ENCODE data around the gene SCARF2.

SCARF2 gene

DNA sequence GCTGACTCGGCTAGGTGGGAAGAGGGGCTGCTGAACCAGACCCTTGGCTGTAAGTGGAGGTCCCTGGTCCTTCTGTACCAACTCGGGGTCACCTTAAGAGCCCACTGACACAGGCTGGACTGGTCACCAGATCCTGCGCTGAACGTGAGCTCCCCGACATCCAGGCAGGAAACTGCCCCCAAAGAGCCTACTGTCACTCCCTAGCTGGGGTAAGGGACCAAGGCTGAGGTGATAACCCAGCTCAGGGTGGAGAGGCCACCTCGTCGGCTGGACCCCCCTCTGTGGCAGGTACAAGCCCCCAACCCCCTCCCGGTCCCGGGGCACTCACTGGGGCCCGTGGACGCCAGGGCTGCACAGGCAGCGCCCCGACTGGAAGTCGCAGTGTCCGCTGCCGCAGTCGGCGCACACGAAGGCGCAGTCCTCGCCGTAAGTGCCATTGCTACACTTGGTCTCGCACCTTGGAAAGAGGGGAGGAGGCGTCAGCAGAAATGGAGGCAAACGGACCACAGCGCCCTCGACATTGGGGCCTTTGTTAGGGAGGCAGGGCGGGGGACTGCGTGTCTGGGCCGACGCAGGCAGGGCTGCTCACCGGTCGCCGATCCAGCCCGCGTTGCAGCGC is 7.4 kb downstream of the SCARF2 start:
- Histone ChIP-seq H4K20me1 (ENCODE audit: control insufficient read depth, insufficient read depth, low read depth, low read length) (no peaks in the 10 kb centered on the region), H3K9me2 (replicated peaks; ENCODE audit: control insufficient read depth, low read length) (no peaks in the 10 kb centered on the region), H3K36me3 (ENCODE audit: control insufficient read depth, low read length) (no peaks in the 10 kb centered on the region), H3K4me1 (ENCODE audit: control insufficient read depth, low read length) (no peaks in the 10 kb centered on the region; the same call in 1 of the 2 replicates), H3F3A (ENCODE audit: control insufficient read depth, insufficient read depth) (no peaks in the 10 kb centered on the region), H3K4me2 (ENCODE audit: low read length) (no peak overlapping the region), H3K27me3 (ENCODE audit: control insufficient read depth, low read length) (peaks cover 16% of the 10 kb centered on the region), H3K79me2 (ENCODE audit: control insufficient read depth, low read length) (no peaks in the 10 kb centered on the region), H3K27ac (ENCODE audit: low read depth, low read length) (no peak overlapping the region), H3K9me3 (ENCODE audit: control insufficient read depth, insufficient read depth, low read length) (no peaks in the 10 kb centered on the region), H3K4me3 (ENCODE audit: low read length) (no peak overlapping the region)
- TF ChIP-seq, protein P1, sequence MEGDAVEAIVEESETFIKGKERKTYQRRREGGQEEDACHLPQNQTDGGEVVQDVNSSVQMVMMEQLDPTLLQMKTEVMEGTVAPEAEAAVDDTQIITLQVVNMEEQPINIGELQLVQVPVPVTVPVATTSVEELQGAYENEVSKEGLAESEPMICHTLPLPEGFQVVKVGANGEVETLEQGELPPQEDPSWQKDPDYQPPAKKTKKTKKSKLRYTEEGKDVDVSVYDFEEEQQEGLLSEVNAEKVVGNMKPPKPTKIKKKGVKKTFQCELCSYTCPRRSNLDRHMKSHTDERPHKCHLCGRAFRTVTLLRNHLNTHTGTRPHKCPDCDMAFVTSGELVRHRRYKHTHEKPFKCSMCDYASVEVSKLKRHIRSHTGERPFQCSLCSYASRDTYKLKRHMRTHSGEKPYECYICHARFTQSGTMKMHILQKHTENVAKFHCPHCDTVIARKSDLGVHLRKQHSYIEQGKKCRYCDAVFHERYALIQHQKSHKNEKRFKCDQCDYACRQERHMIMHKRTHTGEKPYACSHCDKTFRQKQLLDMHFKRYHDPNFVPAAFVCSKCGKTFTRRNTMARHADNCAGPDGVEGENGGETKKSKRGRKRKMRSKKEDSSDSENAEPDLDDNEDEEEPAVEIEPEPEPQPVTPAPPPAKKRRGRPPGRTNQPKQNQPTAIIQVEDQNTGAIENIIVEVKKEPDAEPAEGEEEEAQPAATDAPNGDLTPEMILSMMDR (IDR thresholded peaks at IDR 0.05; ENCODE audit: low read depth, low read length, poor library complexity, severe bottlenecking) = no peak
- TF ChIP-seq EZH2phosphoT487 (IDR thresholded peaks at IDR 0.05; ENCODE audit: borderline replicate concordance, low read length) = no peak

DNA sequence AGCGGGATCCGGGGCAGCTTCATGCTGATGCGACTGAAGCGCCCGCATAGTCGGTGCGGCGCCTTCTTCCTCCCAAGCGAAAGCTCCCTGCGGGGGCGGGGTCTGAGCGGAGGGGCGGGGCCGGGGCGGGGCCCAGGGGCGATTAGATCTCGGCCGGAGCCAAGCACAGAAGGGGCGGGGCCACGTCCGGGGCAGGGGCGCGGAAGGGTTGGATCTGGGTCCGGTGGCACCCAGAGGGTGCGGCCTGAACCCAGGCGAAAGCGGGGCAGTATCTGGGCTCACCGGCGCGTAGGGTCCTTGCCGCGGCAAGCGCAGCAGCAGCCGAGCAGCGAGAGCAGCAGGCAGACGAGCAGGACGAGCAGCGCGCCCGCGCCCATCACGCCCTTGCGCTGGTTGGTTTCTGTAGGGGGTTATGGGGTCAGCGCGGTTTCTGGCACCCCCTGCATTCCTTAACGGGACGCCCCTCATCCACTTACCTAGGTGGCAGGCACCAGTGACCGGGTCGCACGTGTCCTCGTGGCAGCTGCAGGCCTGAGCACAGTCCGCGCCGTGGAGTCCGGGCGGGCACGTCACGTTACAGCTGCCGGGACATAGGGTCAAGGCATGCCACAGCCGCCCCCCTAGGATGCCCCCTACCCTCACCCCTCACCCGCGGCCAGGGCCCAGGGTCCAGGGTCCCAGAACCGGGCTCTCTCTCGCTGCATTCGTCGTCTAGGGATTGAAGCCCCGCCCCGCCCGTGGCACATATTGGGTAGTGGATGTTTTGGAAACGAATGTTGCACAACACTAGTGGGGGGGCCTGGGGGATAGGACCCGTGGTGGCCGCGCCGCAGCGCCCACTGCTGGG is 8.1 kb downstream of the SCARF2 start:
- Histone ChIP-seq H3K79me2 (ENCODE audit: control insufficient read depth, low read length) (no peaks in the 10 kb centered on the region), H3K36me3 (ENCODE audit: control insufficient read depth, low read length) (no peaks in the 10 kb centered on the region), H3K4me2 (ENCODE audit: low read length) (peak overlapping the region; percentile 40), H3K27me3 (ENCODE audit: control insufficient read depth, low read length) (peaks cover 16% of the 10 kb centered on the region), H3F3A (ENCODE audit: control insufficient read depth, insufficient read depth) (no peaks in the 10 kb centered on the region), H3K9me2 (replicated peaks; ENCODE audit: control insufficient read depth, low read length) (no peaks in the 10 kb centered on the region), H3K27ac (ENCODE audit: low read depth, low read length) (no peak overlapping the region), H4K20me1 (ENCODE audit: control insufficient read depth, insufficient read depth, low read depth, low read length) (no peaks in the 10 kb centered on the region), H3K4me3 (ENCODE audit: low read length) (peak overlapping the region; percentile 29), H3K9me3 (ENCODE audit: control insufficient read depth, insufficient read depth, low read length) (no peaks in the 10 kb centered on the region), H3K4me1 (ENCODE audit: control insufficient read depth, low read length) (no peaks in the 10 kb centered on the region; the same call in 1 of the 2 replicates)
- TF ChIP-seq, protein P1 (IDR thresholded peaks at IDR 0.05; ENCODE audit: low read depth, low read length, poor library complexity, severe bottlenecking) = no peak
- TF ChIP-seq EZH2phosphoT487 (IDR thresholded peaks at IDR 0.05; ENCODE audit: borderline replicate concordance, low read length) = no peak

DNA sequence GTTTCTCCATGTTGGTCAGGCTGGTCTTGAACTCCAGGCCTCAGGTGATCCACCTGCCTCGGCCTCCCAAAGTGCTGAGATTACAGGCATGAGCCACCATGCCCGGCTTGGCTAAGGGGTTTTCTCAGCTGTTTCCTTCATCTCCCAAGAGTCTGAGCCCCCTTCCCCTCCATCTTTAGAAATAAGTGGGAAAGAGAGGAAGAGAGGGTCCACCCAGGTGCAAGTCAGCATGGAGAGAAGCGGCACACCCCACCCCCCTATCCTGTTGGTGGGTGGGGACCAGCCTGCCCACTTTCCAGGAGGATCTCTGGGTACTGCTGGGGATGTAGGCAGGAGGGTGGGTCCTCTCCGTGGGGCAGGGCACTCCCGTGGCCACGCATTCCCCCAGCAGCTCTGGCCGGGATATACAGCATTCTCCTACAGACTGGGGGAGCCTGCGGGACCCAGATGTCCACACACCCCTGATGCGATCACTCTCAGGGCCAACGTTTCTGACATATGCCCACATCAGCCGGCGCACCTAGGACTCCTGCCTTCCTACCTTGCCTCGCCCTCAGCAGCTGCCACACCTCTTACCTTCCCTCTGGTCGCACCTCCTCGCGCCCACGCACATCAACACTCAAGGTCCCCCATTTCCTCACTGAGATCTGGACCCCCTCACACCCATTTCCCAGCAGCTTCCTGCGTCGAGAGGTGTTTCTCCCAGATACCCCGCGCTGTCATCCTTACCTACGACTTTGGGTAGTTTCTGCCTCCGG is 8.9 kb downstream of the SCARF2 start:
- Histone ChIP-seq H3K9me3 (ENCODE audit: control insufficient read depth, insufficient read depth, low read length) (no peaks in the 10 kb centered on the region), H3K4me2 (ENCODE audit: low read length) (peak overlapping the region; percentile 40), H3K9me2 (replicated peaks; ENCODE audit: control insufficient read depth, low read length) (no peaks in the 10 kb centered on the region), H3K79me2 (ENCODE audit: control insufficient read depth, low read length) (no peaks in the 10 kb centered on the region), H3K4me3 (ENCODE audit: low read length) (peak overlapping the region; percentile 22; the same call in 1 of the 2 replicates), H3F3A (ENCODE audit: control insufficient read depth, insufficient read depth) (no peaks in the 10 kb centered on the region), H3K27ac (ENCODE audit: low read depth, low read length) (no peak overlapping the region), H3K27me3 (ENCODE audit: control insufficient read depth, low read length) (peaks cover 16% of the 10 kb centered on the region), H3K4me1 (ENCODE audit: control insufficient read depth, low read length) (no peaks in the 10 kb centered on the region; the same call in 1 of the 2 replicates), H3K36me3 (ENCODE audit: control insufficient read depth, low read length) (no peaks in the 10 kb centered on the region), H4K20me1 (ENCODE audit: control insufficient read depth, insufficient read depth, low read depth, low read length) (no peaks in the 10 kb centered on the region)
- TF ChIP-seq EZH2phosphoT487 (IDR thresholded peaks at IDR 0.05; ENCODE audit: borderline replicate concordance, low read length) = no peak
- TF ChIP-seq, protein P1 (IDR thresholded peaks at IDR 0.05; ENCODE audit: low read depth, low read length, poor library complexity, severe bottlenecking) = no peak
